Posterior vena cava (tissue), 2 donors: ENCODE measurements around the gene SNPH. TPM values are rescaled to one million over a fixed set of nuclear protein-coding genes. Genes with fewer than 3 reads are reported as not detected.

Source experiments
- DNase-seq: peaks from one replicate; pipeline ENCODE4 v3.0.0-alpha.2; 2020; ENCODE audit warnings: low spot score
- intact Hi-C, 2 donors: fragments of 100-400 bp; cut with DNase I; formaldehyde crosslinking; loops; one replicate each; pipeline versions ENCODE4 v1.14.1 to v1.14.2; 2022 to 2023
- total RNA-seq, 2 donors: library from RNA; stranded (reverse); fragmentation: NEBNext Ultra II Directional; extraction: Animal tissue kit (Norgen Biotek cat#: 25700); gene quantifications; one replicate each; pipeline ENCODE4 v1.2.1, GENCODE V29; 2021
- donor health status: DM: yes; HTN: yes; CAD: no.
- donor health status: DM: yes; HTN: yes; CAD: no.

The SNPH gene
- total RNA-seq, 2 donors from 2014 or later = 8.9 to 11.9 TPM

GRCh38 chr20:1254254-1254653 is 11.8 kb upstream of the SNPH start:
- intact Hi-C loops = no loop called here
- DNase-seq = no peak

GRCh38 chr20:1255675-1256074 is 10.4 kb upstream of the SNPH start:
- no peak for DNase-seq
- intact Hi-C loops = no loop called here

GRCh38 chr20:1263853-1264252 is 2.2 kb upstream of the SNPH start:
- no peak for DNase-seq
- intact Hi-C loops = no loop called here

GRCh38 chr20:1264727-1265126 is 1.4 kb upstream of the SNPH start:
- no peak for DNase-seq
- intact Hi-C loops = no loop called here

GRCh38 chr20:1265226-1265915 is 723 bp upstream of the SNPH start:
- no peak for DNase-seq
- intact Hi-C loops = no loop called here

- intact Hi-C loops = loop anchor here in 1 of 2 donors (2.0 kb wide), 1 partner anchor 35 kb away; no protein-coding TSS in a partner anchor
- DNase-seq = no peak
Observed at GRCh38 chr20:1265916-1266166, 253 bp upstream of the SNPH start.

GRCh38 chr20:1267161-1267560 is 1.1 kb downstream of the SNPH start:
- DNase-seq = no peak
- intact Hi-C loops = loop anchor here in 1 of 2 donors (2.0 kb wide), 1 partner anchor 36 kb away; no protein-coding TSS in a partner anchor

- no peak for DNase-seq
- intact Hi-C loops = loop anchor here in 1 of 2 donors (2.0 kb wide), 1 partner anchor 37 kb away; no protein-coding TSS in a partner anchor
Observed at GRCh38 chr20:1267809-1268374, 1.8 kb downstream of the SNPH start.

GRCh38 chr20:1269235-1269634 is 3.1 kb downstream of the SNPH start:
- no peak for DNase-seq
- intact Hi-C loops = no loop called here

GRCh38 chr20:1269850-1270249 is 3.8 kb downstream of the SNPH start:
- DNase-seq = no peak

GRCh38 chr20:1272368-1273100 is 6.4 kb downstream of the SNPH start:
- intact Hi-C loops = no loop called here

More at GRCh38 chr20:1269850-1270249, 3.8 kb downstream of the SNPH start:
- intact Hi-C loops = no loop called here

GRCh38 chr20:1273366-1273765 is 7.3 kb downstream of the SNPH start:
- DNase-seq = no peak
- intact Hi-C loops = no loop called here

More at GRCh38 chr20:1272368-1273100, 6.4 kb downstream of the SNPH start:
- no peak for DNase-seq

GRCh38 chr20:1274485-1275311 is 8.6 kb downstream of the SNPH start:
- intact Hi-C loops = no loop called here
- DNase-seq = no peak

GRCh38 chr20:1275919-1276318 is 9.8 kb downstream of the SNPH start:
- intact Hi-C loops = no loop called here
- no peak for DNase-seq

- DNase-seq = no peak
- intact Hi-C loops = no loop called here
Observed at GRCh38 chr20:1277529-1278322, 11.6 kb downstream of the SNPH start.

- DNase-seq = no peak
- intact Hi-C loops = no loop called here
Observed at GRCh38 chr20:1278993-1279392, 12.9 kb downstream of the SNPH start.

GRCh38 chr20:1280195-1281102 is 14.4 kb downstream of the SNPH start:
- DNase-seq = no peak
- intact Hi-C loops = no loop called here
